ENCODE measurements around the gene TAB2. TPM values are rescaled to one million over a fixed set of nuclear protein-coding genes. Genes with fewer than 3 reads are reported as not detected.

TAB2 gene
- total RNA-seq, 4 donors from 2014 or later: 59.2 to 121 (median 83.8) TPM

GRCh38 chr6:149443411-149444181 is 126.1 kb downstream of the TAB2 start:
- no peak for TF ChIP-seq CTCF (IDR thresholded peaks at IDR 0.05; ENCODE audit: low read depth)

- no peak for TF ChIP-seq CTCF (IDR thresholded peaks at IDR 0.05; ENCODE audit: low read depth)
These were observed 127.6 kb downstream of the TAB2 start for GRCh38 chr6:149445095-149445466.

- TF ChIP-seq CTCF (IDR thresholded peaks at IDR 0.05; ENCODE audit: low read depth): no peak
These were observed 128.1 kb downstream of the TAB2 start for GRCh38 chr6:149445573-149445972.

- TF ChIP-seq CTCF (IDR thresholded peaks at IDR 0.05; ENCODE audit: low read depth): no peak
These were observed 129.4 kb downstream of the TAB2 start for GRCh38 chr6:149446791-149447376.

- no peak for TF ChIP-seq CTCF (IDR thresholded peaks at IDR 0.05; ENCODE audit: low read depth)
These were observed 131.4 kb downstream of the TAB2 start for GRCh38 chr6:149448821-149449453.

- TF ChIP-seq CTCF (IDR thresholded peaks at IDR 0.05; ENCODE audit: low read depth): no peak
These were observed 132.5 kb downstream of the TAB2 start for GRCh38 chr6:149449831-149450678.
